Stimulated activated effector memory CD8-positive, alpha-beta T cell treated with anti-CD3 and anti-CD28 coated beads, Interleukin-12 subunit alpha, Interleukin-12 subunit beta, amount 100 ng/mL, for 72 hours (primary cell): ENCODE results near the gene TRAP1.
A peak's percentile ranks its signal among the peaks of the same experiment; 100 is the strongest.
"Not testable (repeated sequence)": the region's sequence is repeated elsewhere in the genome, so short reads cannot be mapped to it uniquely, and the experiment has no call there.

ENCODE experiments used
- ATAC-seq: fragments of 150-1000 bp; cut with Tn5 transposase; 2 replicates; pipeline ENCODE4 v1.10.0; 2021
- DNase-seq, 2 donors: peaks; one replicate each; pipeline ENCODE4 v3.0.0; 2021 to 2022; ENCODE audit warnings: low spot score in 2 of 2
- H3K27ac Mint-ChIP-seq: one replicate; pipeline ENCODE4 v1.8.0; 2022; ENCODE audit warnings: mild to moderate bottlenecking, mixed read lengths
- H3K36me3 Mint-ChIP-seq: one replicate; pipeline ENCODE4 v1.8.0; 2022; ENCODE audit warnings: mild to moderate bottlenecking, mixed read lengths
- H3K4me1 Mint-ChIP-seq: one replicate; pipeline ENCODE4 v1.8.0; 2022; ENCODE audit warnings: mixed read lengths
- H3K4me3 Mint-ChIP-seq: one replicate; pipeline ENCODE4 v1.8.0; 2022; ENCODE audit warnings: mild to moderate bottlenecking, mixed read lengths
- H3K9me3 Mint-ChIP-seq: one replicate; pipeline ENCODE4 v1.8.0; 2022; ENCODE audit warnings: mixed read lengths

TRAP1 gene

GRCh38 chr16:3729161-3730112 is 12.1 kb upstream of the TRAP1 start:
- DNase-seq: no peak
- H3K9me3 Mint-ChIP-seq: no peaks in the 10 kb centered on the region
- peak; percentile 8 for ATAC-seq
- H3K4me3 Mint-ChIP-seq: no peak overlapping the region
- H3K36me3 Mint-ChIP-seq: peaks cover 73% of the 10 kb centered on the region
- peaks cover 6% of the 10 kb centered on the region for H3K4me1 Mint-ChIP-seq
- no peak overlapping the region for H3K27ac Mint-ChIP-seq

DNA sequence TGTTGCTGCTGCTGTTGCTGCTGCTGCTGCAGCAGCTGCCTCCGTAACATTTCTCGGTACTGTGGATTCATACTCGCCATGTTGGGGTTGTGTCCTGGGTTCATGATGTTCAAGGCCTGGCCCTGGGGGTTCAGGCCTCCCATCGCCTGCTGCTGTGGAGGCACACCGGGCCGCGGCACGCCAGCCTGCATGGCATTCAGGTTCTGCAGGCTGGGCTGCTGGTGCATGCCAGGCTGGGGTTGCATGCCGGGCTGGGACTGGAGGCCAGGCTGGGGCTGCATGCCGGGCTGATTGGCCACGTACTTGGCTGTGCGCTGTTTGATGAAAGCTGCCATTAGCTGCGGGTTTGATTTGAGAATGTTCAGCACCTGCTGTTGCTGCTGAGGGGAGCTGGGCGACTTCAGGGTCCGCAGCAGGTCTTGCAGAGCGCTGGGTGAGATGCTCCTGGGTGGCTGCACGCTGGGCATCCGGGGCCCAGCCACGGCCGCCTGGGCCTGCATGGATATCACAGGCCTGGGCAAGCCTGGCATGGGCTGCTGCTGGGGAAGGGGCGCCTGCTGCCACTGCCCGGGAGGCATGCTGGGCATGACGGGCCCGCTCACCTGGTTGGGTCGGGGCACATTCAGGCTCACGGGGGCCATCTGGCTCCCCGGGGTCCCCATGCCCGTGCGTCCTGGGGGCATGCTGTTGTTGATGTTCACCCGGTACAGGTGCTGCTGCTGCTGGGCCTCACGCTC is 11.3 kb upstream of the TRAP1 start:
- peaks cover 65% of the 10 kb centered on the region for H3K36me3 Mint-ChIP-seq
- no peak for ATAC-seq
- peaks cover 6% of the 10 kb centered on the region for H3K4me1 Mint-ChIP-seq
- no peak overlapping the region for H3K27ac Mint-ChIP-seq
- H3K4me3 Mint-ChIP-seq: no peak overlapping the region
- no peaks in the 10 kb centered on the region for H3K9me3 Mint-ChIP-seq
- DNase-seq: no peak

DNA sequence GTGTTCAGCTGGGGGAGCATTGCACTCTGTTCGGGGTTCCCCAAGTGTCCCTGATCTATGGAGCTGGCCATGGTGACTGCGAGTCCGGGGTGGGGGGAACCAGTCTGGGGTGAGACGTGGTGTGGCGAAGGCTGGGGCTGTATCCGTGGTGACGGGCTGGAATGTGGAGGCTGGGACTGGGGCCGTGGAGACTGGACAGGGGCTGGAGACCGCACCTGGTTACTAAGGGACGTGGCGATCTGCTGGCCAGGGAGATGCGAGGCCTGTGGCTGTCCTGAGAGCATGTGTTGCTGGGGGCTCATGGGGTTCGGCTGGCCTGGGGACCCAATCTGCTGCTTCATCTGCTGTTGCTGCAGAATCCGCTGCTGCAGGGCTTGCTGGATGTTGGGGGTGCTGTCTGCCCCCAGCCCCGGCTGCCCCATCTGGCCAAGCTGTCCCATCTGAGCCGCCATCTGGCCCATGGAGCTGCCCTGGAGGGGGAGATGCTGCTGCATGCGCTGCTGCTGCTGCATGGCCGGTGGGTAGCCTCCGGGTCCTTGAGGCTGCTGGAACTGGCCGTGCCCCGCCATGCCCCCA is 10.6 kb upstream of the TRAP1 start:
- Mint-ChIP-seq H3K9me3 (no peaks in the 10 kb centered on the region), H3K27ac (peak overlapping the region; percentile 43), H3K36me3 (peaks cover 58% of the 10 kb centered on the region), H3K4me1 (peaks cover 6% of the 10 kb centered on the region), H3K4me3 (no peak overlapping the region)
- ATAC-seq (no peak), DNase-seq (no peak)

DNA sequence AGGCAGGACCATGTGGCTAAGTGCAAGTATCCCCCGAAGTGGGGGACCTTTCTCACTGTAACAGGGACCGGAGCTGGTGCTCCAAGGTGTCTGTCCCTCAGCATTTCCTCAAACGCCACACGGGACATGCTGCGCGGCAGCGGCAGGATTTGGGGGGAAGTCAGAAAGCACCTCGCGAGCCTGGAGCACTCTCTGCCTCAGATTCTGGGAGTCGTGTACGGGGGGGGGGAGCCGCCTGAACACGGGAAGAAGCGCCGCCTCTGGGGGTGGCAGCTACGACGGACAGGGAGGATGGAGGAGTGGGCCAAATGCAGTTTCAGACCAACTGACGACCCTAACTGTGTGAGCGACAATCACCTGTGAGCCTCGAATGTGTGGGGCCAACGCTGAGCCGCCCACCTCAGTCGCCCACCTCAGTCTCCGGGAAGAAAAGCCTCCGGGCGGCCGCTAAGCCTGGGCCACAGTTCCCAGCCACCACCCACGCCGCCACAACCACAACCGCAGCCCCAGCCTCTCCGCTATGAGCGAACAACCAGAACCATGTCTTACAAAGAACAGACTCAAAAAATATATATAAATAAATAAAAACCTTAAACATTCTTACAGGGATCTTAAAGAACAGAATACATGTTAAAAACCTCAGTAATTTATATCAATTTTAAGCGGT is 8.8 kb upstream of the TRAP1 start:
- peaks cover 42% of the 10 kb centered on the region for H3K36me3 Mint-ChIP-seq
- H3K4me1 Mint-ChIP-seq: peaks cover 6% of the 10 kb centered on the region
- no peak overlapping the region for H3K27ac Mint-ChIP-seq
- no peak for DNase-seq
- ATAC-seq: no peak
- H3K9me3 Mint-ChIP-seq: no peaks in the 10 kb centered on the region
- no peak overlapping the region for H3K4me3 Mint-ChIP-seq

GRCh38 chr16:3725276-3725675 is 8.0 kb upstream of the TRAP1 start:
- ATAC-seq (no peak), DNase-seq (no peak)
- Mint-ChIP-seq H3K36me3 (peaks cover 33% of the 10 kb centered on the region), H3K9me3 (no peaks in the 10 kb centered on the region), H3K4me3 (no peak overlapping the region), H3K4me1 (peaks cover 3% of the 10 kb centered on the region), H3K27ac (no peak overlapping the region)

- Mint-ChIP-seq H3K36me3 (peaks cover 16% of the 10 kb centered on the region), H3K9me3 (no peaks in the 10 kb centered on the region), H3K4me1 (peaks cover 10% of the 10 kb centered on the region), H3K27ac (no peak overlapping the region), H3K4me3 (no peak overlapping the region)
- DNase-seq: no peak
- no peak for ATAC-seq
These were observed 5.2 kb upstream of the TRAP1 start for GRCh38 chr16:3722508-3722907.

GRCh38 chr16:3720418-3720817 is 3.1 kb upstream of the TRAP1 start:
- no peaks in the 10 kb centered on the region for H3K9me3 Mint-ChIP-seq
- H3K27ac Mint-ChIP-seq: no peak overlapping the region
- peaks cover 16% of the 10 kb centered on the region for H3K36me3 Mint-ChIP-seq
- peaks cover 19% of the 10 kb centered on the region for H3K4me1 Mint-ChIP-seq
- no peak overlapping the region for H3K4me3 Mint-ChIP-seq
- DNase-seq (no peak), ATAC-seq (no peak)

GRCh38 chr16:3718628-3719027 is 1.3 kb upstream of the TRAP1 start:
- Mint-ChIP-seq H3K36me3 (peaks cover 25% of the 10 kb centered on the region), H3K4me1 (peaks cover 37% of the 10 kb centered on the region), H3K4me3 (peak overlapping the region; percentile 82), H3K27ac (no peak overlapping the region), H3K9me3 (no peaks in the 10 kb centered on the region)
- ATAC-seq (no peak), DNase-seq (no peak)

DNA sequence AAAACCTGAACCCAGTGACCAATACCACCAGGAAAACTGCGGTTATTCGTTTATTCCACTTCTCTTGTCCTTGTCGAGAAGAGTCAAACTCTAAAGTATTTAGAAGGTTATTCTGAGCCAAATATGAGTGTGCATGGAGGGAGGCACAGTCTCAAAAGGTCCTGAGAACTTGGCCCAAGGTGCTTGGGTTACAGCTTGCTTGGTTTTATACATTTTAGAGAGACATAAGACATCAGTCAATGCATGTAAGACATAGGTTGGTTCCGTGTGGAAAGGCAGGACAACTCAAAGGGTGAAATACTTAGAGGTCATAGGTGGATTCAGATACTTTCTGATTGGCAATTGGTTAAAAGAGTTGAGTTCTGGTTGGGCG is 681 bp upstream of the TRAP1 start:
- ATAC-seq: no peak
- Mint-ChIP-seq H3K4me3 (peak overlapping the region; percentile 82), H3K27ac (peak overlapping the region; percentile 61), H3K9me3 (no peaks in the 10 kb centered on the region), H3K36me3 (peaks cover 31% of the 10 kb centered on the region), H3K4me1 (peaks cover 43% of the 10 kb centered on the region)
- DNase-seq: no peak

DNA sequence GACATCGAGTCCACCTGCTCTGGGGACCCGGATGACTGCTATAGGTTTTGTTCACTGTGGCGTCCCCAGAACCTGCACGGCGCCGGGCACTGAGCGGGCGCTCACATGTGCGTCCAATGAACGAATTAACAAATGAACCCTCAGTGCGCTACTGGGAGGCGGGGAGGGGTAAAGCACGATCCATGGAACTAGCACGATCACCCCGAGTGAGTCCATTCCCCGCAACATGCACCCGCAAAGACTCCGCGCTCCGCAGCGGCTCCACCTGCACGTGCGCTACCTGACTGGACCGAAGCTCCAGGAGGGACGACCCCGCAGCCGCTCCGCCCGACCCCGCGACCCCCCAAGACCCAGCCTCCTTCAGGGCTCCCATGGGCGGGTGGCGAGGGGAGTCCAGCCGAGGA is 491 bp downstream of the TRAP1 start:
- Mint-ChIP-seq H3K4me1 (peaks cover 53% of the 10 kb centered on the region), H3K4me3 (peak overlapping the region; percentile 82), H3K27ac (peak overlapping the region; percentile 92), H3K36me3 (peaks cover 43% of the 10 kb centered on the region), H3K9me3 (no peaks in the 10 kb centered on the region)
- ATAC-seq: peak; percentile 58
- no peak for DNase-seq

DNA sequence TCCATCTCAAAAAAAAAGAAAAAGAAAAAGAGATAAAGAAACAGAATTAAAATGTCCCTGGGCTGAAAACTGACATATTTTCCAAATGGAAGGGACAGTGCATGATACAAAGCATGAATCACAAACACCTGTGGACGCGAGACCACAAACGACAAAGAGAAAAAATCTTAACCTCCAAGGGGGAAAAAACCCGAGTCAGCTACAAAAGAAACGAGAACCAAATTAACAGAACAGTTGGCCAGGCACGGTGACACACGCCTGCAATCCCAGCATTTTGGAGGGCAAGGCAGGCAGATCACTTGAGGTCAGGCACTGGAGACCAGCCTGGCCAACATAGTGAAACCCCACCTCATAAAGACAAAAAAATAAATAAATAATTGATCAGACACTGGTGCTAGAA is 1.9 kb downstream of the TRAP1 start:
- ATAC-seq (no peak), DNase-seq (no peak)
- H3K9me3 Mint-ChIP-seq: no peaks in the 10 kb centered on the region
- H3K36me3 Mint-ChIP-seq: peaks cover 51% of the 10 kb centered on the region
- H3K4me1 Mint-ChIP-seq: peaks cover 53% of the 10 kb centered on the region
- H3K4me3 Mint-ChIP-seq: peak overlapping the region; percentile 82
- no peak overlapping the region for H3K27ac Mint-ChIP-seq

- not testable (repeated sequence) for H3K27ac Mint-ChIP-seq, DNase-seq, ATAC-seq, H3K9me3 Mint-ChIP-seq, H3K4me3 Mint-ChIP-seq
- H3K36me3 Mint-ChIP-seq: peaks cover 59% of the 10 kb centered on the region
- H3K4me1 Mint-ChIP-seq: peaks cover 53% of the 10 kb centered on the region
These were observed 2.9 kb downstream of the TRAP1 start for GRCh38 chr16:3714378-3714777.

- peak overlapping the region; percentile 73 for H3K27ac Mint-ChIP-seq
- DNase-seq (no peak), ATAC-seq (no peak)
- H3K4me3 Mint-ChIP-seq: no peak overlapping the region
- H3K36me3 Mint-ChIP-seq: peaks cover 60% of the 10 kb centered on the region
- peaks cover 53% of the 10 kb centered on the region for H3K4me1 Mint-ChIP-seq
- H3K9me3 Mint-ChIP-seq: no peaks in the 10 kb centered on the region
These were observed 3.6 kb downstream of the TRAP1 start for GRCh38 chr16:3713587-3714242.

- Mint-ChIP-seq H3K36me3 (peaks cover 61% of the 10 kb centered on the region), H3K4me3 (no peak overlapping the region), H3K4me1 (peaks cover 46% of the 10 kb centered on the region), H3K9me3 (no peaks in the 10 kb centered on the region), H3K27ac (peak overlapping the region; percentile 73)
- ATAC-seq (no peak), DNase-seq (no peak)
These were observed 4.4 kb downstream of the TRAP1 start for GRCh38 chr16:3712861-3713372.
